NCI-H2196 treated with DMSO at 0.1 percent for 48 hours (cell line): ENCODE data around the gene TACR2.

ENCODE experiments used
- DNase-seq: peaks from one replicate; lab custom pipeline; 2025; ENCODE audit not compliant: unreplicated experiment; lab: John Stamatoyannopoulos, UW

TACR2 gene

GRCh38 chr10:69416695-69417094 is at the start of gene TACR2:
Gene TACR2, minus strand, starts transcription at chr10:69416918. Its CDS starts 595 bp downstream, at chr10:69416323.
- no peak for DNase-seq

DNA sequence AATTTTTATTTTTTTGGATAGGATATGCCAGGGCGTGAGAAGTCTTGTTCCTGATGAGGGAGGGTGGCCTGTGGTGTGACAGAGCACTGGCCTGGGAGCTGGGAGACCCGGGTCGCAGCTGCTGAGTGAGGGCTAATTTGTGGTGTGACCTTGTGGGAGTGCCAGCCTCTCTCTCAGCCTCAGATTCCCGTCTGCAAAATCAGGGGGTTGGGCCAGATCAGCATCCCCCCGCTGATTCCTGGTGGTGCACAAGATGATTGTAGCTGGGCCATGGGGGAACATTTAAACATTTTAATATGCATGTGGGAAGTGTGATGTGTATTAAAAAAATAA is 49.4 kb upstream of the TACR2 start:
- no peak for DNase-seq

GRCh38 chr10:69465457-69466157 is 48.9 kb upstream of the TACR2 start:
- no peak for DNase-seq

DNA sequence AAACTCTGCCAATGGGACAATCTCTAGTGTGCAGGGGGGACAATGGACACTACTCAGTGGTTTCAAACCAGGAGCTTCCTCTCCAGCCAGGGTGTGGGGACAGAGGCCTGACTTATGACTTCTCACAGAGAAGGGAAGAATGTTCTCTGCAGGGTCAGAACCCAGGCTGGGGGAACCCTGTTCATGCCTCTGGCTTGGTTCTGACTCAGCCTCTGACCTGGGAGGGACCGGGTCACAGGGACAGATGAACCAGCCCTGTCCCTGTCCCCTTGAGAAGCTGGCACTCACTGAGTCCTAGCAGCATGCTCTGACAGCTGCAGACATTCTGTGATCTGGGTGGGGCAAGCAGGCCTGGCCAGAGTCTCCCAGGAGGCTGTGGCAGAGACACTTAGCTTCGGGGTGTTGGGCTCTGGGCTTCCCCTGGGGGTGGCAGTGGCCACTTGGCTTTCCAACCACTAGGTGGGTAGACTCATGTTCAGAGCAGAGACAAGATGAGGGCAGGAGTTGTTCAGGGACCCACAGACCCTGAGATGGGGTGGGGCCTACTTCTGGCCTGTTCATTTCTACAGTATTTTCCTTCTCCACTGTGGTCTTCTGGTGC is 48.2 kb upstream of the TACR2 start:
- no peak for DNase-seq

DNA sequence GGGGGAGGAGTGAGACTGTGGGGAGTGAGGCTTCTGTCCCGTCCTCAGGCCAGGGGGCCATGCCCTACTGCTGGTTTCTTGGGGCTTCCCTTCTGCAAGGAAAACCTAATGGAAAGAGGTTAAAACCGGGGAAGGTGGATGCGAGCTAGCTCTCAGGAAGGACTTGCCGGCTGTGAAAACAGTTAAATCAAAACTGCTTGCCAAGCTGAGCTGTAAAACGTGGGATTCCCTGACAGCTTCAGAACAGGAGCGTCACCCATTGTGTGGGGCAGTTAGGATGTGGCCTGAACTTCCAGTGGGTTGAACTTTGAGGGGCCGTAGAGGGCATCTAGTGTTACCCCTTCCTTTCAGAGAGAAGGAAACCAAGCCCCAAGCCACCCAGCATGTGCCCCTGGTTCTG is 47.7 kb upstream of the TACR2 start:
- no peak for DNase-seq

GRCh38 chr10:69463886-69464285 is 47.2 kb upstream of the TACR2 start:
- DNase-seq = no peak

- no peak for DNase-seq
Observed at GRCh38 chr10:69461243-69462025, 44.7 kb upstream of the TACR2 start.

DNA sequence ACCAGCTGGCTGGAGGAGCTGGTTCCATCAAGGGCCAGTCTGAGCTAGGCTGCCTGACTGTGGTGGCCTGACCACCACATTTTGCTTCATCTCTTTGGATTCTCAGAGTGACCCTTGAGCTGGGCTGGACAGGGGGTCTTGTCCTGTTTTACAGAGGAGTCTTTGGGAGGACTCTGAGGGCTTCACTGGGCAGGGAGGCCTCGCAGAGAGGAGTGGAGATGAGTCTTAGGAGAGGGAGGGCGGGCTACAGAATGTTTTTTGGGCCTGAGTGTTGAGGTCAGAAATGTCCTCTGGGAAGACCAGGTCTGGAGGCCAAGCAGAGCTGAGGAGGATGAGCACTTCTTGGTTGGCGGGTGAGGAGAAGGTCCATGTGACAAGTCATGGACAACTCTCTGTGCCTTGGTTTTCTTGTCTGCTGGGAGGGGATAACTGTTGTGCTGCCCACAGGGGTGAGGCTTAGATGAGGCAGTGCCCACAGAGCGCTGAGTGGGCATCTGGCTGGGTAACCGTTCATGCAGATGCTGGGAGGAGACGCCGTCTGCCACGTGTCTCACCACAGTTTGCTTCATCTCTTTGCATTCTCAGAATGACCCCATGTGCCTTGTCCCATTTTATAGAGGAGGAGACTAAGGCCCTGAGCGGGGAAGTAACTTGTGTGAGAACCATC is 44.0 kb upstream of the TACR2 start:
- no peak for DNase-seq

- DNase-seq = no peak
Observed at GRCh38 chr10:69459893-69460575, 43.3 kb upstream of the TACR2 start.

DNA sequence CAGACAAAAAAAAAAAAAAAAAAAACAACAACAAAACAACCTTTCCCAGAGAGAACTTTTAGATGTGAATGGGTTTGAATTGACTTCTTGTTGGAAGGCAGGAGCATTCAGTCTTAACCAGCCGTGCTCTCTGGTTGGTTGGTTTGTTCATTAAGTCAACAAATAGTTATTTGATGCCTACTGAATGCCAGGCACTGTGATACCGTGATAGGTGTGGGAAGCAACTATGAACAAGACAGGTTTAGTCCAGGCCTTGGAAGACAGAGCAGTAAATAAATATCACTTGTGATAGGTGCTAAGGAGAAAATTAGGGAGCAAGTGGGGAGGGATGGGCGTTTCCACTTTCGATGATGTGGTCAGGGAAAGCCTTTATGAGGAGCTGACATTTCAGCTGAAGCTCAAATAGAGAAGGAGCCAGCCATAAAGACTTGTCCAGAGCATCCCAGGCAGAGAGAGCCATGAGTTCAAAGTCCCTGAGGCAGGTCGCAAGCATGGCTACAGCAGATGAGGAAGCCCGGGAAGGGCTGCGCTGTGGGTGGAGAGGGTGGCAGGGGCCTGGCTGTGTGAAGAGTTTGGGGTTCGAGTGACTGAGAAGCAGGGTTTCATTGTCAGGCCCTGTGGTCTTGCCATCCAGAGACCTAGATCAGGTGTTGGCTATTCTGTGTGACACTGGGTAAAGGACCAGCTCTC is 42.5 kb upstream of the TACR2 start:
- no peak for DNase-seq

DNA sequence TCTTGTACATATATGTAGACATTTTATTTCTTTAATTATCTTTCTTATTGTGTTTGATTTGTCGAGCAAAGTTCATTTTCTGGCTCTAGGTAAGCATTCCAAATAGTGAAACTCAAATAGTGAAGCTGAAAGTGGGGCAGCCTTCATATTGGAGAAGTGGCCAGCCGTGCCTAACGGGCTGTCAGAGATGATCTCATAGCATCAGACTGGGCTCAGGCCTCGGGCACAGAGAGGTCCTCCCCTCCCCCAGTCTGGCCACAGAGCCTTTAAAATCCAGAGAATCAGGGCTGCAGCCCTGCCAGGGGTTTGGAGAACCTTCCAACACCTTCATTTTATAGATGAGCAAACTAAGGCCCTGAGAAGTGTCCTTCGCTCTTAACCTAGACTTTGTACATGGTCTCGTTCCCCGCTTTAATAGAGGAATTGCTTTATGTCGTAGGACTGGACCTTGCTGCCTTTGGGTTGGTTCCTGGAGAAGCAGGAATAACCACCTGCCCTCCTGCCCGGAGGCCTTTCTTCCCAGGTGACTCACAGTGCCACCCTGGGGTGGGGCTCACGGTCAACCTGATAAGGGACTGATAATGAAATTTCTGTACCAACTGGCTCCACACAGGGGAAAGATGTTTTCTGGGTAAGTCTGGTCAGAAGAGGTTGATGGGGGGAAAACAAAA is 41.8 kb upstream of the TACR2 start:
- no peak for DNase-seq

GRCh38 chr10:69457771-69458237 is 41.1 kb upstream of the TACR2 start:
- DNase-seq = no peak

- DNase-seq = no peak
Observed at GRCh38 chr10:69456880-69457693, 40.4 kb upstream of the TACR2 start.

GRCh38 chr10:69455006-69455763 is 38.5 kb upstream of the TACR2 start:
- no peak for DNase-seq

- no peak for DNase-seq
Observed at GRCh38 chr10:69453795-69454194, 37.1 kb upstream of the TACR2 start.

DNA sequence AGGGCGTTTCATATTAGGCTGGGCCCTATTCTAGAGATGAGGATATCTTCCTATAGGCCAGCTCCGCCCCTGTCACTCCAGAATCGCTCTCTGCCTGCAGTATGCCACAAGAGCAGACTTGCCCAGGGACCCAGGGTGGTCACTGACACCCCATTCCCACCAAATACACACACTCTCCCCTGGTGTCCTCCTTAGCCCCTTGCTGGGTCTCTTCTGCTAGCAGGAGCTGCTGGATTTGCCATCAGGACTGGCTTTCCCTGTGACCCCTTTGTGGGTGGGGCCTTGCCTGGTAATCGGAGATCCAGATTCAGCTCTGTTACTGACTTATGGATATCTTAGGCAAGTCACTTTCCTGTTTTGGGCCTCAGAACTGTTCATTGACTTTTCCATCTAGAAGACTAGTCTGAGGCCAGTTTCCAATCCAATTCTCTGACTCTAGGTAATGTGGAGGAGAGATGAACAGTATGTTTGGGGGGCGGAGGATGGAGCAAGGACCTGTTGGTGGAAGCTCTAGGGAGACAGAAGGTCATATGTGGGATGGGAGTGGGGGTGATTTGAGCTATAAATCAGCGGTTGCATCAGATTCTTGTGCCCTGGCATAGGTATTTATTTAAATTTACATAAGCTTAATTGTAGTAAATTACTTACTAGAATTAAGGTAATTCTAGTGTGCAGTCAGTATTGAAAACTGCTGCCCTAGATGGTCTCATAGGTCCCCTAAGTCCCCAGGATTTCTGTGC is 36.1 kb upstream of the TACR2 start:
- no peak for DNase-seq

DNA sequence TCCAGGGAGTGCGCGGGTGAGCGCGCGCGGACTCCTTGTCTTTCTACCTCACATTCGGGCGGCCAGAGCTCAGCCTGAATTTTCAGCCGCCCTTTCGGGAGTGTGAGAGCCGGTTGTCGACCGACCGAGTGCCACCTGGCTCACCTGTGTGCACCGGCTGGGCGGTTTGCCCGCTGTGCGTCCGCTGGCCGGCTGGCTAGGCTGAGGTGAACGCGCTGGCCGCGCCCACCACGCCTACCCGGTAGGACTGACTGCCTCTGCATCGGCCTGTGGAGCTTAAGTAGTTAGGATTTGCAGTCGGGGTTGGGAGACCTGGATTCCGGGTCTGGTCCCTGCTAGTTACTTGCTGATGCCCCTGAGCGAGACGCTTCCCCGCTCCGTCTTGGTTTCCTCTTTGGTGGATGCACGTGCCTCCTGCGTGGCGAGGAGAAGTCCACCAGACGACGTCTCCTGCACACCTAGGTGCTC is 35.1 kb upstream of the TACR2 start:
- no peak for DNase-seq
